Measurements from ENCODE around the gene FAM120AOS.
A peak's percentile ranks its signal among the peaks of the same experiment; 100 is the strongest.

Gene FAM120AOS

GRCh38 chr9:93453047-93453914, at the start of gene FAM120AOS:
FAM120AOS (minus strand) TSS chr9:93453581; CDS start chr9:93452709, 872 bp downstream.
- peak within 1 kb of the TSS; percentile 70 for H3K4me3 ChIP-seq (ENCODE audit: low read depth, low read length)
- in situ Hi-C loops (cut with HindIII; ENCODE audit: low sequenced_read_pairs) = no loop called here
- TF ChIP-seq CTCF (IDR thresholded peaks at IDR 0.05; ENCODE audit: low read depth, low read length) = no peak

GRCh38 chr9:93501406-93501805, 48.0 kb upstream of the FAM120AOS start:
- in situ Hi-C loops (cut with HindIII; ENCODE audit: low sequenced_read_pairs) = no loop called here
- TF ChIP-seq CTCF (IDR thresholded peaks at IDR 0.05; ENCODE audit: low read depth, low read length) = no peak
- H3K4me3 ChIP-seq (ENCODE audit: low read depth, low read length) = peak overlapping the region; percentile 16
- DNase-seq (ENCODE audit: low read depth, low spot score) = peak; percentile 46

More at GRCh38 chr9:93453047-93453914, at the start of gene FAM120AOS:
- DNase-seq (ENCODE audit: low read depth, low spot score) = peak; percentile 95

GRCh38 chr9:93500571-93501298, 47.4 kb upstream of the FAM120AOS start:
- H3K4me3 ChIP-seq (ENCODE audit: low read depth, low read length) = no peak overlapping the region
- DNase-seq (ENCODE audit: low read depth, low spot score) = no peak
- TF ChIP-seq CTCF (IDR thresholded peaks at IDR 0.05; ENCODE audit: low read depth, low read length) = no peak
- in situ Hi-C loops (cut with HindIII; ENCODE audit: low sequenced_read_pairs) = no loop called here

- in situ Hi-C loops (cut with HindIII; ENCODE audit: low sequenced_read_pairs) = no loop called here
- TF ChIP-seq CTCF (IDR thresholded peaks at IDR 0.05; ENCODE audit: low read depth, low read length) = no peak
- no peak overlapping the region for H3K4me3 ChIP-seq (ENCODE audit: low read depth, low read length)
- no peak for DNase-seq (ENCODE audit: low read depth, low spot score)
These were observed 42.9 kb upstream of the FAM120AOS start for GRCh38 chr9:93496285-93496684.

GRCh38 chr9:93493949-93494348, 40.6 kb upstream of the FAM120AOS start:
- TF ChIP-seq CTCF (IDR thresholded peaks at IDR 0.05; ENCODE audit: low read depth, low read length) = no peak
- no peak overlapping the region for H3K4me3 ChIP-seq (ENCODE audit: low read depth, low read length)
- in situ Hi-C loops (cut with HindIII; ENCODE audit: low sequenced_read_pairs) = no loop called here
- DNase-seq (ENCODE audit: low read depth, low spot score) = no peak

GRCh38 chr9:93492327-93492726, 38.9 kb upstream of the FAM120AOS start:
- no peak overlapping the region for H3K4me3 ChIP-seq (ENCODE audit: low read depth, low read length)
- no peak for TF ChIP-seq CTCF (IDR thresholded peaks at IDR 0.05; ENCODE audit: low read depth, low read length)
- no peak for DNase-seq (ENCODE audit: low read depth, low spot score)
- in situ Hi-C loops (cut with HindIII; ENCODE audit: low sequenced_read_pairs) = no loop called here

Measured in astrocyte of the spinal cord (primary cell).